ENCODE results near the gene CEP192. TPM values are rescaled to one million over a fixed set of nuclear protein-coding genes. Genes with fewer than 3 reads are reported as not detected.

Gene CEP192
- total RNA-seq, 3 donors from 2014 or later, result 19.8 to 38.6 (median 23.9) TPM

- Histone ChIP-seq H3K27me3 (no peaks in the 10 kb centered on the region), H3K9me3 (no peaks in the 10 kb centered on the region), H3K27ac (peak within 1 kb of the TSS; percentile 88 to 99), H3K4me1 (no peaks in the 10 kb centered on the region), H3K36me3 (no peaks in the 10 kb centered on the region), H3K4me3 (peak within 1 kb of the TSS; percentile 66 to 87 (median 67))
- intact Hi-C loops (cut with DNase I; ENCODE audit: low total_unique reads), result no loop called here
- TF ChIP-seq POLR2AphosphoS5 (IDR thresholded peaks at IDR 0.05) (peak in 2 of 3 donors; percentile 15 to 50), POLR2A (IDR thresholded peaks at IDR 0.05) (no peak), CTCF (IDR thresholded peaks at IDR 0.05) (no peak)
- peak; percentile 99 to 100 for DNase-seq (ENCODE audit: low spot score in 2 of 2)
Observed at GRCh38 chr18:12947285-12948049, 43.7 kb upstream of the CEP192 start, which contains the start of gene SEH1L. SEH1L (plus strand) TSS chr18:12948011; CDS start chr18:12948122, 111 bp downstream.

GRCh38 chr18:12948050-12948804 is 42.9 kb upstream of the CEP192 start:
- no peaks in the 10 kb centered on the region for H3K9me3 ChIP-seq
- intact Hi-C loops (cut with DNase I; ENCODE audit: low total_unique reads), result no loop called here
- H3K27me3 ChIP-seq, result no peaks in the 10 kb centered on the region
- peak overlapping the region; percentile 66 to 87 (median 67) for H3K4me3 ChIP-seq
- no peaks in the 10 kb centered on the region for H3K4me1 ChIP-seq
- no peaks in the 10 kb centered on the region for H3K36me3 ChIP-seq
- peak overlapping the region; percentile 88 to 99 for H3K27ac ChIP-seq
- peak; percentile 88 to 90 for DNase-seq (ENCODE audit: low spot score in 2 of 2)
- TF ChIP-seq POLR2AphosphoS5 (IDR thresholded peaks at IDR 0.05), result peak; percentile 79 to 84 (median 80)
- TF ChIP-seq POLR2A (IDR thresholded peaks at IDR 0.05), result peak; percentile 56
- TF ChIP-seq CTCF (IDR thresholded peaks at IDR 0.05), result no peak

GRCh38 chr18:12958478-12958877 is 32.7 kb upstream of the CEP192 start:
- no peak overlapping the region for H3K4me3 ChIP-seq
- TF ChIP-seq POLR2A (IDR thresholded peaks at IDR 0.05), result no peak
- TF ChIP-seq POLR2AphosphoS5 (IDR thresholded peaks at IDR 0.05), result no peak
- TF ChIP-seq CTCF (IDR thresholded peaks at IDR 0.05), result no peak
- H3K27me3 ChIP-seq, result no peaks in the 10 kb centered on the region
- H3K4me1 ChIP-seq, result no peaks in the 10 kb centered on the region
- no peaks in the 10 kb centered on the region for H3K36me3 ChIP-seq
- intact Hi-C loops (cut with DNase I; ENCODE audit: low total_unique reads), result no loop called here
- H3K27ac ChIP-seq, result no peak overlapping the region
- no peak for DNase-seq (ENCODE audit: low spot score in 2 of 2)
- H3K9me3 ChIP-seq, result no peaks in the 10 kb centered on the region

- intact Hi-C loops (cut with DNase I; ENCODE audit: low total_unique reads), result no loop called here
- Histone ChIP-seq H3K9me3 (no peaks in the 10 kb centered on the region), H3K4me3 (no peak overlapping the region), H3K27me3 (no peaks in the 10 kb centered on the region), H3K4me1 (no peaks in the 10 kb centered on the region), H3K27ac (no peak overlapping the region), H3K36me3 (no peaks in the 10 kb centered on the region)
- TF ChIP-seq POLR2A (IDR thresholded peaks at IDR 0.05), result no peak
- TF ChIP-seq POLR2AphosphoS5 (IDR thresholded peaks at IDR 0.05), result no peak
- TF ChIP-seq CTCF (IDR thresholded peaks at IDR 0.05), result no peak
- DNase-seq (ENCODE audit: low spot score in 2 of 2), result no peak
Observed at GRCh38 chr18:12960395-12960794, 30.8 kb upstream of the CEP192 start.

Measured in breast epithelium (tissue), 4 donors.